ENCODE results near the gene ADK. TPM values are rescaled to one million over a fixed set of nuclear protein-coding genes. Genes with fewer than 3 reads are reported as not detected.

ADK gene
- total RNA-seq, 1 experiment from 2014 or later, result 26.8 TPM

GRCh38 chr10:74671716-74672115, 520.7 kb downstream of the ADK start:
- peaks cover 0 to 3% (median 0%) of the 10 kb centered on the region in 3 experiments; a peak in 3 of 7 replicates for H3K36me3 Mint-ChIP-seq (ENCODE audit: insufficient read depth in 1 of 3, low read depth in 3 of 3)
- Histone ChIP-seq H3K18ac (ENCODE audit: insufficient read length, low read depth, low read length) (no peak overlapping the region), H3K56ac (ENCODE audit: insufficient read length, low read depth, low read length) (no peak overlapping the region), H3K79me1 (ENCODE audit: insufficient read depth, low read depth, low read length, poor library complexity, severe bottlenecking) (no peaks in the 10 kb centered on the region), H3K9me3 (ENCODE audit: control insufficient read depth, low read depth, low read length) (no peaks in the 10 kb centered on the region), H3K14ac (ENCODE audit: insufficient read depth, low read length) (no peak overlapping the region), H2BK20ac (ENCODE audit: low read depth, low read length, poor library complexity, severe bottlenecking) (no peak overlapping the region), H4K8ac (replicated peaks; ENCODE audit: insufficient read length, low read depth, low read length) (no peak overlapping the region), H2AFZ (ENCODE audit: low read length) (no peak overlapping the region), H4K91ac (ENCODE audit: insufficient read length, low read depth, low read length) (no peak overlapping the region), H3K23ac (ENCODE audit: insufficient read length, low read depth, low read length) (no peak overlapping the region), H3K27ac (ENCODE audit: insufficient read length, low read depth, low read length) (no peak overlapping the region), H3K9ac (ENCODE audit: extremely low read depth, insufficient read length, low read length) (no peak overlapping the region), H2BK5ac (ENCODE audit: insufficient read length, low read length) (no peak overlapping the region), H2BK15ac (ENCODE audit: low read depth, low read length) (no peak overlapping the region), H2BK120ac (ENCODE audit: low read depth, low read length, poor library complexity, severe bottlenecking) (no peak overlapping the region), H3K79me2 (ENCODE audit: insufficient read depth, low read length) (no peaks in the 10 kb centered on the region), H3K4me1 (ENCODE audit: insufficient read depth, low read length) (no peaks in the 10 kb centered on the region), H4K20me1 (ENCODE audit: control insufficient read depth, insufficient read depth, insufficient read length) (no peaks in the 10 kb centered on the region), H3K27me3 (ENCODE audit: insufficient read depth, low read length) (no peaks in the 10 kb centered on the region), H3T11ph (ENCODE audit: low read length) (no peak overlapping the region), H2AK5ac (ENCODE audit: insufficient read length, low read length) (no peak overlapping the region), H2BK12ac (ENCODE audit: insufficient read length, low read depth, low read length) (no peak overlapping the region), H3K23me2 (ENCODE audit: insufficient read length, low read depth, low read length, poor library complexity, severe bottlenecking) (no peaks in the 10 kb centered on the region), H3K4ac (ENCODE audit: low read depth, low read length) (no peak overlapping the region), H3K4me2 (ENCODE audit: insufficient read depth, insufficient read length, low read length) (no peak overlapping the region), H4K5ac (ENCODE audit: insufficient read length, low read depth, low read length) (no peak overlapping the region)
- H3K27me3 Mint-ChIP-seq (ENCODE audit: low read depth), result no peaks in the 10 kb centered on the region
- H3K4me3 Mint-ChIP-seq, result no peak overlapping the region
- H3K9me3 Mint-ChIP-seq, result no peaks in the 10 kb centered on the region
- H3K27ac Mint-ChIP-seq, result no peak overlapping the region
- no CpG with 5 or more reads among the region's 3 CpGs for WGBS (ENCODE audit: extremely low coverage, insufficient read length, low lambda C conversion rate)
- H3K4me1 Mint-ChIP-seq, result peaks cover 4 to 5% of the 10 kb centered on the region in 2 experiments; a peak in 2 of 4 replicates
- no peak for TF ChIP-seq CTCF (conservative IDR thresholded peaks at IDR 0.05)
- DNase-seq, result no peak
